Measurements from ENCODE around the gene IL1RAPL1.
"Not testable (repeated sequence)": the region's sequence is repeated elsewhere in the genome, so short reads cannot be mapped to it uniquely, and the experiment has no call there.

The IL1RAPL1 gene

GRCh38 chrX:28757290-28757689, 170.0 kb downstream of the IL1RAPL1 start:
- Histone ChIP-seq H3F3A (ENCODE audit: insufficient read depth) (no peaks in the 10 kb centered on the region), H2AFZ (ENCODE audit: low read depth, low read length, severe bottlenecking) (no peak overlapping the region), H3K36me3 (ENCODE audit: low read length) (no peaks in the 10 kb centered on the region), H3K4me2 (ENCODE audit: low read depth, low read length, poor library complexity, severe bottlenecking) (no peak overlapping the region), H3K9ac (ENCODE audit: low read length) (no peak overlapping the region), H4K20me1 (ENCODE audit: low read depth, low read length) (no peaks in the 10 kb centered on the region), H3K79me2 (ENCODE audit: insufficient read depth, low read length) (no peaks in the 10 kb centered on the region), H3K27ac (ENCODE audit: low read depth, low read length) (no peak overlapping the region), H3K4me3 (ENCODE audit: insufficient read depth, low read length, poor library complexity, severe bottlenecking) (no peak overlapping the region), H3K9me2 (replicated peaks; ENCODE audit: insufficient read depth, low read length) (no peaks in the 10 kb centered on the region), H3K27me3 (ENCODE audit: low read length) (no peaks in the 10 kb centered on the region), H3K9me3 (ENCODE audit: insufficient read depth, low read length) (no peaks in the 10 kb centered on the region)
- TF ChIP-seq CTCF (IDR thresholded peaks at IDR 0.05; ENCODE audit: insufficient read depth, low read length, poor library complexity, severe bottlenecking): no peak
- TF ChIP-seq EZH2phosphoT487 (conservative IDR thresholded peaks at IDR 0.05; ENCODE audit: low read length): no peak

DNA sequence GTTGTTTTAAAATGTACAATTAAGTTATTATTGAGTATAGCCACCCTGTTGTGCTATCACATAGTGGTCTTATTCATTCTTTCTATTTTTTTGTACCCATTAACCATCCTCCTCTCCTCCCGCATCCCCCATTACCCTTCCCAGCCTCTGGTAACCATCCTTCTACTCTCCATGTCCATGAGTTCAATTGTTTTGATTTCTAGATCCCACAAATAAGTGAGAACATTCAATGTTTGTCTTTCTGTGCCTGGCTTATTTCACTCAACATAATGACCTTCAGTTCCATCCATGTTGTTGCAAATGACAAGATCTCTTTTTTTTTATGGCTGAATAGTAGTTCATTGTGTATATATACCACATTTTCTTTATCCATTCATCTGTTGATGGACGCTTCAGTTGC, 179.3 kb downstream of the IL1RAPL1 start:
- not testable (repeated sequence) for H3K36me3 ChIP-seq (ENCODE audit: low read length); H3K79me2 ChIP-seq (ENCODE audit: insufficient read depth, low read length); H3K9ac ChIP-seq (ENCODE audit: low read length); H3K27me3 ChIP-seq (ENCODE audit: low read length); H3K9me2 ChIP-seq (replicated peaks; ENCODE audit: insufficient read depth, low read length); H3K4me2 ChIP-seq (ENCODE audit: low read depth, low read length, poor library complexity, severe bottlenecking); H3F3A ChIP-seq (ENCODE audit: insufficient read depth); H4K20me1 ChIP-seq (ENCODE audit: low read depth, low read length); H3K27ac ChIP-seq (ENCODE audit: low read depth, low read length); H3K9me3 ChIP-seq (ENCODE audit: insufficient read depth, low read length); H2AFZ ChIP-seq (ENCODE audit: low read depth, low read length, severe bottlenecking); H3K4me3 ChIP-seq (ENCODE audit: insufficient read depth, low read length, poor library complexity, severe bottlenecking)

DNA sequence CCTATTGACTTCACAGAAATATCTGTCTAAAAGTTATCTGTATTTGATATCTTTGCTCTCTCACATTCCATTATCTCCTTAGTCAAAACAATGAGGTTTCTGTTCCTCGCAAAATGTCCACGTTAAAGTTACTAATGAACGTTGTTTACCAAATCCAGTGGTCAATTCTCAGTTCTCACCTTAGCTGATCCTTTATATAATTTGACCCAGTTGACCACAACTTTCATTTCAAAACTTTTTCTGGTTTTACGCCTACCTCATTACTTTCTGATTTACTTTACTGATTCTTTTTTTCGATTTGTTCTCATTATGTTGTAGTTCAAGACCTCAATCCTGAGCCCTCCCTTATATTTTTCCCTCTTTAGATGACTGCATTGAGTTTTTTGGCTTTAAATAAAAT, 186.6 kb downstream of the IL1RAPL1 start:
- H2AFZ ChIP-seq (ENCODE audit: low read depth, low read length, severe bottlenecking): no peak overlapping the region
- H3K9me3 ChIP-seq (ENCODE audit: insufficient read depth, low read length): no peaks in the 10 kb centered on the region
- TF ChIP-seq CTCF (IDR thresholded peaks at IDR 0.05; ENCODE audit: insufficient read depth, low read length, poor library complexity, severe bottlenecking) (no peak), EZH2phosphoT487 (conservative IDR thresholded peaks at IDR 0.05; ENCODE audit: low read length) (no peak)

GRCh38 chrX:28787206-28787605, 200.0 kb downstream of the IL1RAPL1 start:
- no peak overlapping the region for H3K4me3 ChIP-seq (ENCODE audit: insufficient read depth, low read length, poor library complexity, severe bottlenecking)
- H3K27me3 ChIP-seq (ENCODE audit: low read length): no peaks in the 10 kb centered on the region
- H4K20me1 ChIP-seq (ENCODE audit: low read depth, low read length): no peaks in the 10 kb centered on the region
- no peaks in the 10 kb centered on the region for H3K9me3 ChIP-seq (ENCODE audit: insufficient read depth, low read length)
- H3K27ac ChIP-seq (ENCODE audit: low read depth, low read length): no peak overlapping the region
- no peak overlapping the region for H3K9ac ChIP-seq (ENCODE audit: low read length)
- no peaks in the 10 kb centered on the region for H3K9me2 ChIP-seq (replicated peaks; ENCODE audit: insufficient read depth, low read length)
- H3K79me2 ChIP-seq (ENCODE audit: insufficient read depth, low read length): no peaks in the 10 kb centered on the region
- no peaks in the 10 kb centered on the region for H3F3A ChIP-seq (ENCODE audit: insufficient read depth)
- TF ChIP-seq EZH2phosphoT487 (conservative IDR thresholded peaks at IDR 0.05; ENCODE audit: low read length): no peak
- no peak for TF ChIP-seq CTCF (IDR thresholded peaks at IDR 0.05; ENCODE audit: insufficient read depth, low read length, poor library complexity, severe bottlenecking)
- no peaks in the 10 kb centered on the region for H3K36me3 ChIP-seq (ENCODE audit: low read length)
- no peak overlapping the region for H2AFZ ChIP-seq (ENCODE audit: low read depth, low read length, severe bottlenecking)
- H3K4me2 ChIP-seq (ENCODE audit: low read depth, low read length, poor library complexity, severe bottlenecking): no peak overlapping the region

More for the DNA sequence above, 186.6 kb downstream of the IL1RAPL1 start:
- Histone ChIP-seq H3K9ac (ENCODE audit: low read length) (no peak overlapping the region), H3K27ac (ENCODE audit: low read depth, low read length) (no peak overlapping the region), H3F3A (ENCODE audit: insufficient read depth) (no peaks in the 10 kb centered on the region), H3K9me2 (replicated peaks; ENCODE audit: insufficient read depth, low read length) (no peaks in the 10 kb centered on the region), H3K4me2 (ENCODE audit: low read depth, low read length, poor library complexity, severe bottlenecking) (no peak overlapping the region), H4K20me1 (ENCODE audit: low read depth, low read length) (no peaks in the 10 kb centered on the region), H3K27me3 (ENCODE audit: low read length) (no peaks in the 10 kb centered on the region), H3K79me2 (ENCODE audit: insufficient read depth, low read length) (no peaks in the 10 kb centered on the region), H3K36me3 (ENCODE audit: low read length) (no peaks in the 10 kb centered on the region), H3K4me3 (ENCODE audit: insufficient read depth, low read length, poor library complexity, severe bottlenecking) (no peak overlapping the region)

DNA sequence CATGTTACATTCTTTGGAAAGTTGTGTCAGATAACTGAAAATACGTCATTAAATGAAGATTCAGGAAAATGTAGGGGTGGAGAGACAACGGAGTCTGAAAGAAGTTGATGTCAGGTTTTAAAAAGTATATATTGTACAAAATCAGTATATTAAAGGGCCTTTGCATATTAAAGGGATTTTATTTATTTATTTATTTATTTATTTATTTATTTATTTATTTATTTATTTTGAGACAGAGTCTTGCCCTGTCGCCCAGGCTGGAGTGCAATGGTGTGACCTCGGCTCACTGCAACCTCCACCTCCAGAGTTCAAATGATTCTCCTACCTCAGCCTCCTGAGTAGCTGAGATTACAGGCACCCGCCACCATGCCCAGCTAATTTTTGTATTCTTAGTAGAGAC, 213.4 kb downstream of the IL1RAPL1 start:
- H3K9me2 ChIP-seq (replicated peaks; ENCODE audit: insufficient read depth, low read length); H3K36me3 ChIP-seq (ENCODE audit: low read length); H3F3A ChIP-seq (ENCODE audit: insufficient read depth); H4K20me1 ChIP-seq (ENCODE audit: low read depth, low read length); H3K9me3 ChIP-seq (ENCODE audit: insufficient read depth, low read length); H3K27me3 ChIP-seq (ENCODE audit: low read length); H3K79me2 ChIP-seq (ENCODE audit: insufficient read depth, low read length); H2AFZ ChIP-seq (ENCODE audit: low read depth, low read length, severe bottlenecking); H3K27ac ChIP-seq (ENCODE audit: low read depth, low read length); H3K9ac ChIP-seq (ENCODE audit: low read length); H3K4me2 ChIP-seq (ENCODE audit: low read depth, low read length, poor library complexity, severe bottlenecking); H3K4me3 ChIP-seq (ENCODE audit: insufficient read depth, low read length, poor library complexity, severe bottlenecking): not testable (repeated sequence)
